Keratinocyte (primary cell): ENCODE results near the gene ERVK3-1. TPM values are rescaled to one million over a fixed set of nuclear protein-coding genes. Genes with fewer than 3 reads are reported as not detected.
A peak's percentile ranks its signal among the peaks of the same experiment; 100 is the strongest.

Experiments
- DNase-seq: peaks from one replicate; pipeline ENCODE4 v3.0.0-alpha.2; 2011; ENCODE audit warnings: low read depth, missing footprints, low spot score
- FAIRE-seq: peaks from 2 replicates; lab custom pipeline; 2011; peaks lifted over from hg19 to GRCh38; lab: Jason Lieb, UNC
- H2AFZ ChIP-seq: 2 replicates; pipeline ENCODE4 v1.6.0; 2012; ENCODE audit warnings: low read length, control low read depth, inconsistent platforms; ENCODE audit not compliant: control insufficient read depth
- H3K27ac ChIP-seq: 2 replicates; pipeline ENCODE4 v1.5.1; 2011; ENCODE audit warnings: low read length; ENCODE audit not compliant: control insufficient read depth, insufficient read depth
- H3K27me3 ChIP-seq: 3 replicates; pipeline ENCODE4 v1.6.0; 2011; ENCODE audit warnings: low read length; ENCODE audit not compliant: control insufficient read depth, insufficient read depth; ENCODE audit errors: extremely low read depth
- H3K36me3 ChIP-seq, 2 experiments: 2 replicates in 1 of 2; 3 replicates in 1 of 2; pipeline ENCODE4 v1.5.1; 2011; ENCODE audit warnings: low read length in 2 of 2, mild to moderate bottlenecking in 1 of 2; ENCODE audit not compliant: control insufficient read depth in 2 of 2, insufficient read depth in 2 of 2; ENCODE audit errors: extremely low read depth in 1 of 2
- H3K4me1 ChIP-seq: 3 replicates; pipeline ENCODE4 v1.5.1; 2011; ENCODE audit warnings: low read length; ENCODE audit not compliant: control insufficient read depth, insufficient read depth; ENCODE audit errors: extremely low read depth
- H3K4me2 ChIP-seq: 3 replicates; pipeline ENCODE4 v1.6.0; 2011; ENCODE audit warnings: low read depth, low read length; ENCODE audit not compliant: control insufficient read depth, insufficient read depth; ENCODE audit errors: extremely low read depth
- H3K4me3 ChIP-seq, 3 experiments: fragments of 200-600 bp in 1 of 3; sonication (generic) in 1 of 3; 2 replicates in 2 of 3; 3 replicates in 1 of 3; pipeline ENCODE4 v1.5.1; 2011 to 2016; ENCODE audit warnings: low read length in 3 of 3, mild to moderate bottlenecking in 3 of 3, control low read depth in 2 of 3, inconsistent platforms in 1 of 3, low read depth in 1 of 3, mixed read lengths in 1 of 3, mixed run types in 1 of 3, moderate library complexity in 1 of 3; ENCODE audit not compliant: control insufficient read depth in 2 of 3, insufficient read depth in 2 of 3; ENCODE audit errors: extremely low read depth in 1 of 3
- H3K79me2 ChIP-seq: 2 replicates; pipeline ENCODE4 v1.6.0; 2012; ENCODE audit warnings: low read length; ENCODE audit not compliant: control insufficient read depth, insufficient read depth
- H3K9ac ChIP-seq: 3 replicates; pipeline ENCODE4 v1.6.0; 2011; ENCODE audit warnings: low read length; ENCODE audit not compliant: control insufficient read depth, insufficient read depth; ENCODE audit errors: extremely low read depth
- H3K9me1 ChIP-seq: 3 replicates; pipeline ENCODE4 v1.6.0; 2011; ENCODE audit warnings: low read length; ENCODE audit not compliant: control insufficient read depth, insufficient read depth; ENCODE audit errors: extremely low read depth
- H3K9me3 ChIP-seq: 2 replicates; pipeline ENCODE4 v1.5.1; 2012; ENCODE audit warnings: low read depth, low read length; ENCODE audit not compliant: control insufficient read depth
- H4K20me1 ChIP-seq: 3 replicates; pipeline ENCODE4 v1.6.0; 2011; ENCODE audit warnings: low read length; ENCODE audit not compliant: control insufficient read depth, insufficient read depth; ENCODE audit errors: extremely low read depth
- CTCF ChIP-seq, 3 experiments: IDR thresholded peaks in 1 of 3; conservative IDR thresholded peaks in 1 of 3; optimal IDR thresholded peaks in 1 of 3; 2 replicates in 2 of 3; 3 replicates in 1 of 3; pipeline versions ENCODE3 to v1.5.1; 2011; ENCODE audit warnings: low read length in 3 of 3, mild to moderate bottlenecking in 3 of 3, moderate library complexity in 2 of 3, control low read depth in 1 of 3, inconsistent platforms in 1 of 3; ENCODE audit not compliant: insufficient read depth in 2 of 3; ENCODE audit errors: extremely low read depth in 1 of 3
- EZH2 ChIP-seq: IDR thresholded peaks from one replicate; pipeline ENCODE4 v1.6.1; 2012; ENCODE audit warnings: inconsistent platforms, mild to moderate bottlenecking, low read length, moderate library complexity
- dilution Hi-C: fragments of 300-500 bp; cut with MboI; formaldehyde crosslinking; loops from one replicate; pipeline ENCODE4 v1.7.0; 2020; ENCODE audit warnings: low sequenced_read_pairs; ENCODE audit not compliant: extremely low pct_ligation_motif_present
- polyA plus RNA-seq, 5 experiments: library from polyadenylated mRNA; depleted of rRNA in 3 of 5; stranded (reverse) in 3 of 5; stranded (forward) in 1 of 5; unstranded in 1 of 5; fragments of >200 nt; gene quantifications; 1 replicate in 1 of 5; 2 replicates in 3 of 5; 3 replicates in 1 of 5; pipeline versions ENCODE4 v1.2.1 to v1.2.3, GENCODE V29; 2011 to 2012; ENCODE audit warnings: missing spikeins in 2 of 5, low read depth in 1 of 5, low replicate concordance in 1 of 5

Gene ERVK3-1
- polyA plus RNA-seq, 1 donor (not counting 4 experiments of a cell fraction or from before 2014, with no cell fraction given): 48.6 TPM

DNA sequence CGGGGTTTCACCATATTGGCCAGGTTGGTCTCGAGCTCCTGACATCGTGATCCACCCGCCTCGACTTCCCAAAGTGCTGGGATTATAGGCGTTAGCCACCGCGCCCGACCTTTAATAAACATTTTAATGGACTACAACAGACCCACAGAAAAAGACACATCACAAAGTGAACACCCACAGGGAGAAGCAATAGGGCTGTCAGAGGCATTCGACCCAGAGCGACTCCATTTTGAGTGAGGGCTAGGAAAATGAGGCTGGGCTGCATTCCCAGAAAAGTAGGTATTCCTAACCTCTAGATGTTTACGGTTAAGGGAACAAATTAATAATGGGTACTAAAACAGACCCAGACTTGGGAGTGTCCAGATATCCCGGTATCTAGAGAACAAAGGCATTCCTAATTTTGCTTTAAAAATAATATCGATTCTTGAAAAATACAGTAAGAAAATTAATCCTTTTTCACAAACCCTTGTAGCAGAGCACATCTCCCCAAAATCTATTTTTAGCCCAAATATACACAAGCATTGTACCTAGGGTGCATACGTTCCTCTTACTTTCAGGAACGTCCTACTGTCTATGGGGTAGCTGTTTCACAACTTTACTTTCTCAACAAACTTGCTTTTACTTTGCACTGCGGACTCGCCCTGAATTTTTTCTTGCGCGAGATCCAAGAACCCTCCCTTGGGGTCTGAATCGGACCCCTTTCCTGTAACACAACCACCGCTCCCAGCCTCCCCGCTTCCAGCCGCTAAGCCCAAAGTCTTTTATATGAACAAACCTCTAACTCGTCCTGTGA lies 27.2 kb upstream of the ERVK3-1 start:
- H3K4me1 ChIP-seq: peaks cover 9% of the 10 kb centered on the region
- peaks cover 38% of the 10 kb centered on the region for H3K79me2 ChIP-seq
- dilution Hi-C loops: no loop called here
- FAIRE-seq (no peak), DNase-seq (no peak)
- no peaks in the 10 kb centered on the region for H3K9me3 ChIP-seq
- H3K27ac ChIP-seq: peak overlapping the region; percentile 83
- peak overlapping the region; percentile 88 to 94 (median 88) for H3K4me3 ChIP-seq
- H4K20me1 ChIP-seq: no peaks in the 10 kb centered on the region
- TF ChIP-seq CTCF (optimal IDR thresholded peaks at IDR 0.05 in 1 of 3, IDR thresholded peaks at IDR 0.05 in 1 of 3, conservative IDR thresholded peaks at IDR 0.05 in 1 of 3; ENCODE audit: extremely low read depth in 1 of 3, insufficient read depth in 2 of 3, low read length in 3 of 3) (no peak), EZH2 (no peak)
- peak overlapping the region; percentile 90 for H2AFZ ChIP-seq
- H3K9me1 ChIP-seq: no peaks in the 10 kb centered on the region
- peak overlapping the region; percentile 93 for H3K9ac ChIP-seq
- H3K27me3 ChIP-seq: no peaks in the 10 kb centered on the region
- H3K36me3 ChIP-seq: peaks cover 0 to 3% of the 10 kb centered on the region in 2 experiments
- H3K4me2 ChIP-seq: peak overlapping the region; percentile 93

DNA sequence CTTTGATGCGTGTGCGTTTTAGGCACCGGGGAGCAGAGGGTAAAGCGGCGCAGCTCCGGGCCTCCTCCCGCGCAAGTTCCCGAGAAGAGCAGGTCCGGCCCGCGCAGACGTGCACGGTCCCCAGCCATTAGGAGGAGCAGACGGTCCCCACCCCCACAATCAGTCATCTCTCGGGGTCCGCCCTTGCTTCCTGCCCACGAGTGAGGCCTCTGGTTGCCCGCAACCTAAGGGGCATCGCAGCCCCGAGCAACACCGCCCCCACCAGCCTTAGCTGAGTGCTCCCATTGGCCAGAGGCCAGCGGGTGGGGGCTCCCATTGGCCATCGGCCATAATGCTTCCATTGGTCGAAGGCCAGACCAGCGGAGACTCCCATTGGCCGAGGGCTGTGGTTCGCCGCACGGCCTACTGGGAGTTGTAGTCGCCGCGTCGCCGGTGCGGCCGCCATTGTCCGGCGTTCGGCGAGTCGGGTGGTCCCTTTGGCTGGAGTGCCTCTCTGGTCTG lies 26.6 kb upstream of the ERVK3-1 start, which contains the start of gene ZNF8:
TSS of gene ZNF8 (plus strand) at position 415 of the 501 bp plus-strand sequence. CDS start 127 bp downstream, outside the sequence.
- Histone ChIP-seq H3K27ac (peak within 1 kb of the TSS; percentile 83), H3K9me1 (no peaks in the 10 kb centered on the region), H4K20me1 (no peaks in the 10 kb centered on the region), H3K9ac (peak within 1 kb of the TSS; percentile 93), H2AFZ (peak within 1 kb of the TSS; percentile 94), H3K9me3 (no peaks in the 10 kb centered on the region), H3K27me3 (no peaks in the 10 kb centered on the region), H3K4me1 (peaks cover 9% of the 10 kb centered on the region), H3K4me2 (peak within 1 kb of the TSS; percentile 94), H3K36me3 (peaks cover 0 to 4% of the 10 kb centered on the region in 2 experiments), H3K79me2 (peaks cover 42% of the 10 kb centered on the region), H3K4me3 (peak within 1 kb of the TSS; percentile 88 to 94 (median 88))
- peak; percentile 67 for FAIRE-seq
- peak; percentile 96 for DNase-seq
- TF ChIP-seq CTCF (optimal IDR thresholded peaks at IDR 0.05 in 1 of 3, IDR thresholded peaks at IDR 0.05 in 1 of 3, conservative IDR thresholded peaks at IDR 0.05 in 1 of 3; ENCODE audit: extremely low read depth in 1 of 3, insufficient read depth in 2 of 3, low read length in 3 of 3) (peak in 1 of 3 experiments; percentile 13), EZH2 (no peak)
- dilution Hi-C loops: no loop called here
